Stimulated activated CD8-positive, alpha-beta memory T cell treated with anti-CD3 and anti-CD28 coated beads, Interleukin-7, amount 100 ng/mL, for 4 hours (primary cell): ENCODE data around the gene RADIL.
A peak's percentile ranks its signal among the peaks of the same experiment; 100 is the strongest.

Experiments used
- DNase-seq, 2 donors: peaks; one replicate each; pipeline ENCODE4 v3.0.0-alpha.2; 2020; ENCODE audit warnings: low read depth in 2 of 2

RADIL gene

DNA sequence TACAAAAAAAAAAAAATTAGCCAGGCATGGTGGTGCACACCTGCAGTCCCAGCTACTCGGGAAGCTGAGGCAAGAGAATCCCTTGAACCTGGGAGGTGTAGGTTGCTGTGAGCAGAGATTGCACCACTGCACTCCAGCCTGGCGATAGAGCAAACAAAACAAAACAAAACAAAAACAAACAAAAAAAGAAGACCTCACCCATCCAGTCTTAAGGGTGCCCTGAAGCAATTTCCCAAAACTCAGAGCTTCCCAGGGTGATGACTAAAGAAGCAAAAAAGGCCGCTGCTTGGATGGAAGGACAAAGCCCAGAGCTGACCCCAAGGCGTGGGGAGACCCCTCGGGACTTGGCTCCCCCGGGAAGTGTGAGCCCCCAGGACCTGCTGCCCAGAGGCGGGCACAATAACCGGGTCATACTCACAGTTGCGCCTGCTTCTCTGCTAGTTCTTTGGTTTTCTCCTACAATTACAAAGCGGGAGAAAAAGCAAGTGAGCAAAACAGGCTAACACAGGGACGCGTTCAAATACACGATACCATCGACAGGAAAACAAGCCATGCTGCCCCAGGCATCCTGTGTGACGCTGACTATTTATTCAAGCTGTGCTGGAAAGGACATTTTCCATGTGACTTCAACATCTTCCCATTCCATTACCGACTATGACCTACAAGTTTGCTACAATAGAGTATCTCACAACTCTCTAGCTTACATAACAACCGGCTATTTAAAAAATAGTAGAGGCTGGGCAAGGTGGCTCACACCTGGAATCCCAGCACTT is 51.6 kb downstream of the RADIL start:
- DNase-seq, result no peak

DNA sequence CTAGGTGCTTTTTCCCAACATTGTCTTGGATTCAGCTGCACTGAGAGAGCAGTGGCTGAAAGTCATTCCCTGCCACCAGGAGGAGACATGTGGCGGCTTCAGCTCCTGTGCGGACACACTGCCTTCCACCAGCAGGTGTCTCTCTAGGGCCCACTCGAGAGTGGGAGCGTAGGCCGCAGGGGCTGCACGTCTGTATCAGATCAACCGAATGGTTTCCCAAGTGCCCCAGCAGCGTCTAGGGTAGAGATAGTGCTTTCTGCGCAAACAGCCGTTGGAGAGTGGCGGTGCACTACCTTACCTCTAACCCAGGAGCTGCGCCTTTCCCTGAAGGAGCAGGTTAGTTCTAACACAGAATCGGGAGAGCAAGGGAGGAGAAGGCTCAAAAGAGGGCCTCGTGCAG is 53.3 kb downstream of the RADIL start:
- peak; percentile 23 to 34 for DNase-seq

DNA sequence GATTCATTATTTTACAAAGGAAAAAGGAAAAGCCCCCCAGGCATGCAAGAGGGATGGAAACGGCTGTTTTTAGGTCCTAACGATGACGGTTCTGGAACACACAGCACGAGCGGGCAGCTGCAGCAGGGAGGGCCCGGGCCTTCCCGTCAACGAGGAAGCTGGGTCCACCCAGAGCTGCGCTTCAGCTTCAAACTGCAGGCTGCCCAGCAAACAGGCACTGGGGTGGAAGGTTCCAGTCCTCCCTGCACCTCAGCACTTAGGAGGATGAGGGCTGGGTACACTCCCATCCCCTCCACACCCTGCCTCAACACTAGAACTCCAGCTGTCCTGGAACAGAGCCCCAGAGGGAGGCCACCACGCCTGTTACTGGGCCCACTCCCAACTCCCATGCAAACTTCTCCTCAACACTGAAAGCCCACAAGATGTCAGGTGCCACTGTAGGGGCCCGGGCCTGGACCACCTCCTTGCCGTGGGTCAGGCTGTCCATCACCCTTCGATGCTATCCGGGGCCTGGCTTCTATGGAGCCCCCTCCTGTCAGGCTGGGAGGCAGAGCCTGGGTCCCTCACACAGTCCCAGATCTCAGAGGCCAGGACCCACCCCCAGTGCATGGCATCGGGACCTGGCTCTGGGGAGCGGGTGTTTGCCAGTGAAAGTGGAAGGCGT is 54.7 kb downstream of the RADIL start:
- DNase-seq, result no peak

DNA sequence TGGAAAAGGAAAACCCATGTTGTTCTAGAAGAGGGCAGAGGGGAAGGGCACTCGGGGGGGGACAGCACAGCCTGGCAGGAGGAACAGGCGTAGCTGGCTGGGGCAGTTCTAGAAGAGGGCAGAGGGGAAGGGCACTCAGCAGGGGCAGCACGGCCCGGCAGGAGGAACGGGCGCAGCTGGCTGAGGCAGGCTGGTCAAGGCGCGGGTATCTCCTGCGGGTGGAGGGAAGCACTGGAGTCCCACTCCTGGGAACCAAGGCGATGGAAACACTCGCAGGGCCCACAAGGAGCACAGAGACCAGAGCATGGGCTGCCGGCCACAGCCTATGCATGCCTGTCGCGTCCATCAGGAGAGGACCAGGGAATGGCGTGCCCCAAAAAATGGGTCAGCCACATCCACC is 58.4 kb downstream of the RADIL start:
- no peak for DNase-seq

DNA sequence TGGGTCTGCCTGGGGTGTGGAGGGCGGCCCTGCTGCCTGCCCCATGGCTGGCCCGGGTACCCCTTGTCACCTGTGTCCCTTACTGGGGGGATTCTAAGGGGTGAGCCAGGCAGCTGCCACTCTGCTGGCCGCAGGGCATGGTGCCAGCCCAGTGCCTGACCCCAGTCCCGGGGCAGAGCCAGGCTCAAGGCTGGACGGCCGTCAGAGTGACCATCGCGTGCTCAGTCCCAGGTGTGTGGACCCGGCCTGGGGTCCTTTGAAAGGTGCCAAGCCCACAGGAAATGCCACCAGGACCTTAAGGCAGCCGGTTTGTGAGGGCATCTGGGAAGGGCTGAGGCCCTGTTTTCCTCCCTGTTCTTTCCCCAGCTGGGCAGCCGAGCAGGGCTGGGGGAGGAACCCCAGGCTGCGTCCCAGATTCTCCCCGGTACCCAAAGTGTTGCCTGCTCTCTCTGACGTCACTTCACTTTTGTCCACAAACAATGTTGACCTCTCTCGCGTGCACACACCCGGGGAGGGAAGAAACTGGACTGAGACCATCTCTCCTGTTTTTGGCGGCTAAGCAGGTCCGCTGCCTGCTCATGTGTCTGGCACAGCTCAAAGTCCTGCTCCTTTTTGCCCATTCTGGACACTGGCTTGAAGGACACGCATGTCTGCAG is 59.3 kb downstream of the RADIL start:
- DNase-seq, result no peak

DNA sequence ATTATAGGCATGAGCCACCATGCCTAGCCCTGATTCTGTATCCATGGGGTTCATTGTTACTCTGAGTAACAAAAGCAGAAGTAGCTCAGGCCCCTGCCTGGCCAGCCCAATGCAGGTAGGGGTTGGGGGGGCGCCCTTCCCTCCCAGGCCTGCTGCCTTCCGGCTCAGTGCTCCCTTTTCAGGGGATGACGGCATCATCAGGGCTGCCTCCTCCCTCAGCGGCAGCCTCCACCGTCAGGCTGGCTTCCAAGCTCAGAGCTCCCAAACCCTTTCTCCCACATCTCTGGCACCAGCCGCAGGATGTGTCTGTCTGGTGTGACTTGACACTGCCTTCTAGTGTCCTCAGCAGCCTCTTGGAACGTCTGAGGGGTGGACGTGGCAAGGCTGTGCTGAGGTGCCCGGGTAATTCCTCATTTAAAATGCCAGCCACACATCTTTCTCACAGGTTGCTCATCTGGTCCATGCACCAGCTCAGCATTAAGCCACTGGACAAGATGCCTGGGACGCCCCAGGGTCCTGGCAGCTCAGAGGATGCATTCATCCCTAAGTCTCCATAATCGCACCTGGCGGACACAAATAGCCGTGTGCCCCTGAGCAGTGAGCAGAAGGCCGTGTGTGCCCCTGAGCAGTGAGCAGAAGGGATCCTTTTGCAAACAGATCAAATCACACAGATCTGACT is 59.9 kb downstream of the RADIL start:
- DNase-seq, result no peak

DNA sequence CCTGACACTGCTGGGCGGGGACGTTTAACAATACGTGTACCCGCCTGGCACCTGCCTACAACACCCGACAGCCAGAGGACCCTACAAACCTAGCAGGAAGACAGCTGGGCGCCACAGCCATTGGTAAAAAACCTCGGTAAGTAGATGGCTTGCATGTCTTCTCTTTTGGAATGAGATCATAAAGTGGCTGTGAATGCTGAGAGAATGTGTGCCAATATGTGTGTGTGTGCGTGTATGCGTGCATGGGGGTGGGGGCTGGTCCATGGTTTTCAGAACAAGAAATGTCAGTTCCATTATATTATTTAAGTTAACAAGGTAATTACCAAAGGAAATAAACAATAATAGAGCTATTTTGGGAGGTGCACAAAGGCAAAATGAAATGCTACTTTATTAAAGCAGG is 60.8 kb downstream of the RADIL start:
- DNase-seq, result no peak

DNA sequence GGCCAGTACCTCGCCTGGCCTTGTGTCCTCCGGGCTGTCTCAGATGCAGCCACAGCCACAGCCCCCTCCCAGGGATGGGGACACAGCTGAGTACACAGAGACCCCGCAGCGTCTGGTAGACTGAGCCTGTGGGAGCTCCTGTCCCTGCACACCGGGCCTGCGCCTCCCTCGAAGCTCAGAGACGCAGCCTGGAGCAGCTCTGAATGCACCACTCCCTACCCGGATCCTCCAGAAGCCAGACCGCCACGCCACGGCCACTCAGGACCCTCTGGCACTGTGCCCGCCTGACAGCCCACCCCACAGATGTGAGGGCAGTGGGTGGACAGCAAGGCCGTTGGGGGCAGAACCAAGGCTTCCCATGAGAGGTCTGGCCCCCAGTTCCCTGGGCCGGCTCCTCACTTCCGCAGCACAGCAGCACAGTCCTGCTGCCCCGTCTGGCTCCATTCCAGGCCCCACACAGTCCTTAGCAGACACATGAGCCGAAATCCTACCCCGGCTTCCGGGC is 62.5 kb downstream of the RADIL start:
- DNase-seq, result no peak

DNA sequence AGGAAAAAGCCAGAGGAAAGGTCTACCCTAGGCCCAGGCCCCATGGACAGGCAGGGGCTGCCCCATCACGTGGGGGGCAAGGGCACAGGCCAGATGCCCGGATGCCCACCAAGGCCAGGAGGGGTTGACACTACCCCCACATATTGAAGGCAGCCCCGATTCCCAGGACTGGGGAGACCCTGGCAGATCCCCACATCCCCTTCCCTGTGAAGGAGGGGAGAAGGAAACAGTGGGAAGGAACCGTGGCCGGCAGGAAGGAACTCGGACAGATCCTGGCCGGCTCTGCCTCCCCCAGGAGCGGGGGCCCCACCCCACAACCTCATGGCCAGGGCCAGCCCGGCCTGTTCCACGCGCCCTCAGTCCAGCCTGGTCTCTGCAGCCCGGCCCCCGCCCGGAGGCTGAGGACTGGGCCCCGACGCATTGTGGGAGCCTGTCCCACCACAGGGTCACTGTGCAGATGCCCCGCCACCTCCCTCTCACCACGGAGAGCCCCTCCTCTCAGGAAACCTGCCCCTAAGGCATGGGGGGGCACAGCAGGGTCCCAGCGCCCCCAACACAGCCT is 63.0 kb downstream of the RADIL start:
- no peak for DNase-seq

DNA sequence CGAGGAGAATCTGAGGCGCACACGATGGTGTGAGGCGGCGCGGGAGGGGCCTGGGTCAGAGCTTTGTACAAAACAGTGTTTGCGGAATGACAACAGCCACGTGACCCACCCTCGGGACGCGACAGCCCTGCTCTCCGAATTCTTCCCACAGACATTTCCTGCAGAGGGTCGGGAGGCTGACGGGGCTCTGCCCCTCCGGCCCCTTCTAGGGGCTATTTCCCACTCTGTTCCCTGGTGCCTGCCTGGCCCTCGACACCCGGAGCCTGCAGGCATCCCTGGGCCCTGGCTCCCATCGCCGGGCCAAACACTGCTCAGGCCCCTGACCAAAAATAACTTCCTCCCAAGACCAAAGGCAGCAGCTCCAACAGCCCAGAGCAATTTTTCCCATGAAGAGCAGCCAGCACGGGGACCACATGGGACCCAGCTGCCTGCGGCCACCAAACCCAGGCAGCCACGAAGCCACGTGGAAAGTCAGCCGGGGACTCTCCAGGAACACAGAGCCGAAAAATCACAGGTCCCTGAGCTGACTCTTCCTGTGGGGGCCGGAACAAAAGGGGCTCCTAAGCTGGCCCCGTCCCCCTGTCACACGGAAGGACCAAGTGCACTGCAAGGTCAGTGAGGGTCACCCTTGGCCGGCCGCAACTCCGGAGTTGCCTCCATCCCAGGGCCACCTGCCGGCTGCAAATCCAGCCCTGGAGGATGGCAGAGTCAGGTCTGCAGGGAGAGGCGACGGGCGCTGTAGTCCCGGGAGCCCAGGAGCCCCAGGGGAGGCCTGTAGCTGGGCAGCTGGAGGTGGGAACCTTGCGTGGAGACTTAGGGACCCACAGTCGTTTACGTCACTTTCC is 63.7 kb downstream of the RADIL start:
- no peak for DNase-seq

DNA sequence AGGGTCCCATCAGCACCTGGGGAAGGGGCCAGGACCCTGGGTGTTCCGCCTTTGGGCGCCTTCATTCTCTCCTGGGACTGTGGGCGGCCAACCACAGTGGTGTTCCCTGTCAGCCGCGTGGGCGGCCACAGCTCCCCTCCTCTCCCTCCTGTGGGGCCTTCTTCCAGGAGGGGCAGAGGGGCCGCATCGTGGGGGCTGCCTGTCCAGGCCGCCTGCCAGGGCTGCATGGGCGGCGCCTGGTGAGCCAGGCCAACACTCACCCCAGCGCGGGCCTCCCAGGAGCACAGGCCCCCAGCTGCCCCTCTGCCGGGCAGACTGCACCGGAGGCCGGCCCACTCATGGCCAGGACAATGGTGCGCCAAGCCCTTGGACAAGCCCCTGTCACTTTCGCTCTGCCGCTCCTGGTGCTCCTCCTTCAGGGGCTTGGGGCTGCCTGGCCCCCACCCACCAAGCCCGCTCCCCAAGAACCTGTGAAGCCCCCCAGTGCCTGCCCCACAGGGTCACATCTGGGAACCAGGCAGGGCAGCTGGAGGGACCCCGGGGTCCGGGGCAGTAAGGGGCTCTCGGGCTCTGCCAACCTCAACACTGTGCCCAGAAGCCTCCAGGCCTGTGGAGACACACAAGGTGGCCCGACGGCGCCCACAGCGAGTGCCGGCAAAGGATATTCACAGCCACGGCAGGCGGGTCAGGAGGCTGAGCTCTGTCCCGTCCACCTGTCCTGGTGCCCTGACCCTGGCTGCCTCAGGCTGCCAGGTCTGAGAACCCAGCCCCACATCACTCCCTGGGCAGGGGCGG is 65.3 kb downstream of the RADIL start:
- no peak for DNase-seq

DNA sequence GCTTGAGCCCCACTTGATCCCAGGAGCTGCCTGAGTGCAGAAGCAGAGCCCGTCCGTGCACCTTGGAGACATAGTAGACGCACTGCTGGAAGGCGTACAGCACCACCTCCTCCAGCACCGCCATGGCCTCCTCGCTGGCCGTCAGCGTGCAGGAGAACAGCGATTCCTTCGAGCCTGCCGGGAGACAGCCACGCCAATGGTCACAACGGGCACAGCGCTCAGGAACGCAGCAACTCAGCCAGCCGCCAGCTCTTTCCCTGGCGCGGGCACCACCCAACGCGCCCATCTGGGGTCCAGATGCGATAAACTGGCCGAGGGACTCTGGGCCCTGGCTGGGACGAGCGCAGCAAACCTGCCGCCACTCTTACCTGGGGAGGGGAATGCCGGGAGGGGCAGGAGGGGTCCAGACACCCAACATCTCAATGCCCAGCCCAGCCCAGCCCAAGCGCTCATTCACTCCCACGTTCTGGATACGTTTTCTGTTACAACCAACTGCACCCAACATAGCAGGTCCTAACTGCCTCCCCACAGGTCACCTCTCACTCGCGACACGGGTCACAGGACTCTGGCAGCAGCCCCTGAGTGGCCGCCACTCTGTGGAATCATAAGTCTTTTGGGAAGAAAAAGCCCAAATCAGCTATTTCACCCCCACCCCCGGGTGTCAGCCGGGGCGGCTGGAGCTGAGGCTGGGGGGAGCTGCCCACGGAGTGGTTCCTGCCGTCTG is 66.2 kb downstream of the RADIL start:
- DNase-seq, result no peak

DNA sequence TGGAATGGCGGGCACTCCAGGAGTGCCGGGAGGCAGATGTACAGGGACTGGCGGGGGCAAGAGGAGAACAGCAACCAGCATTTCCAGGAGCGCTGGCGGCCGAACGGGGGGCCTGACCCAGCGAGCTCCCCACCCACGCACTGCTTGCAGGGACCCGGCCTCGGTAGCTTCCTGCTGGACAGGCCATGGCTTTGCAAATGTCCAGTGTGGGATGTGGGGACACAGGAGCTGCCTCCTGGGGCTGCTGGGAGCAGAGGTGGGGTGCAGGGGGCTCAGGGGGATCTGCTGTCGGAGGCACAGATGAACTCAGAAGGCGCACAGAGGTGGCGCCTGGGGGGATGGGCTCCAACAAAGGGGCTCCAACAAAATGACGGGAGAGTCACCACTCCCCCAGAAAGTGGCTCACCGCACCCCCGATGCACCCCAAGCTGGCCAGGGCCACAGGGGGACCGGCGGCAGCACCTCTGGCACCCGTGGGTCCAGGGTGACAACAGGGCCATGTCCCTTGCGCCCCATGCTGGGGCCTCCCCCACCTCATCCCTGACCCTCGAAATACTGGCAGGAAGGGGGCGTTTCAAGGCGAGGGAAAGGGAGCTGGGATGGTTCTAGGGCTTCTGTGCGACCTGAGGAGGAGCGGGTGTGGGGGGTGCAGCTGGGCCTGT is 67.0 kb downstream of the RADIL start:
- DNase-seq, result no peak

DNA sequence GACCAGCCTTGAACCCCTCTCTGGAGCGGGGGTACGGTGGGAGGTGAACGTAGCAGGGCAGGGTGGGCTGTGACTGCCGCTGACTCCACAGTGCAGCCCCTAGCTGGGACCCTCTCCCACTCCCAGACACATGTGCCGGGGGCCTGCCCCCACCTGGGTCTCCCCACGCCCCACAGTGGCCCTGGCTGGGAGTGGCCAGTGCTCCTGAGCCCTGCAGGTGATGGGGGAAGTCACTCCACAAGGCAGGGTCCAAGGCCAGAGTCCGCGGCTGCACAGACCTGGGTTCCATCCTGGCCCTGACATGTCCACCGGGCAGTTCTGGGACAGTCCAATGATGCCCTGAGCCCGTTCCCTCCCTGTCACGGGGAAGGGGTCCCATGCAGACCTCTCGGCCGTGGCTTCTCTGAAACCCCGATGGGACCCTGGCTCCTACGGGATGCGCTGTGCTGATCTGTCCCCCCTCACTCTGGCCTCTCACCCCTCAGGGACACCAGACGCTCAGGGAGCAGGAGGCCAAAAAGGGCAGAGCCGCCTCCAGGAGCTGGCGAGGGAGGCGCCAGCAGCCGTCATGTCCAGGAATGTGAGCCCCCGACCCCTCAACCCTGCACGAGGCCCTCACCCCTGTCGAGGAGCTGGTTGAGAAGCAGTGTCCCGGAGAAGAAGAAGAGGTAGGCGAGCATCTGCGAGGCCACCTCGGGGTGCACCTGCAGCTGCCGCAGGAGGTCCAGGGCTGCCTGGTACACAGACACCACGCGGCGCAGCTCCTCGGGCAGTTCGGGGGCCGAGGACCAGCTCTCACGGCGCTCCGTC is 67.7 kb downstream of the RADIL start:
- no peak for DNase-seq

DNA sequence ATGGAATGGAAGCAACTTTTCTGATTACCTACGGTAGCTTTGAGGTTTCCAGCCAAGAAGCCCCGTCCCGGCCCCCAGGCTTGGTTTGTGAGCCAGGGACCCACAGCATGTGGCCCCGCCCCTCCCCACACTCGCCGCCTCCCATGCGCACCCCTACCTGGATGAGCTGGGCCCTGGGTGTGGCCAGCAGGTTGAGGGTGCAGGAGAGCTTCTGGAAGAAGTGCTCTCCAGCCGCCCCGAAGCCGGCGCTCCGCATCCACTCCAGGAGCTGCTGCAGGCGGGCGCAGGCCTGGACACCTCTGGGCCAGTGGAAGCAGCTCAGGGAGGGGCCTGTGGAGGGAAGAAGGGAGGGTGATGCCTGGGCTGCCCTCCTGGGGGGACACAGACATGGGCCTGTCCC is 68.4 kb downstream of the RADIL start:
- DNase-seq, result no peak

DNA sequence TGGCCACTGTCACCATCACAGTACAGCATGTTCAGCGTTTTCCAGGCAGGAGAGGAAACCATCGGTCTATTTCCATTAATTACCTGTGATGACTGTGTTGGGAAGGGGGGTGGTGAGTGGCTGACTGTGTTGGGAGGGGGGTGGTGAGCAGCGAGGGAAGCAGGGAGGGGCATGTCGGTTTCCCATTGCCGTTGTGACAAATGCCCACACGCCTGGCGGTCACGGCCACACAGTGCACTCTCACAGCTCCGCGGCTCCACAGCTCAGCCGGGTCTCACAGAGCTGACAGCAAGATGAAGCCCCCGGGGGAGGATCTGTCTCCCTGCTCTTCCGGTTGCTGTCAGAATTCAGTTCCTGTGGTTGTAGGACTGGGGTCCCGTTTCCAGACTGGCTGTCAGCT is 69.1 kb downstream of the RADIL start:
- DNase-seq, result no peak

DNA sequence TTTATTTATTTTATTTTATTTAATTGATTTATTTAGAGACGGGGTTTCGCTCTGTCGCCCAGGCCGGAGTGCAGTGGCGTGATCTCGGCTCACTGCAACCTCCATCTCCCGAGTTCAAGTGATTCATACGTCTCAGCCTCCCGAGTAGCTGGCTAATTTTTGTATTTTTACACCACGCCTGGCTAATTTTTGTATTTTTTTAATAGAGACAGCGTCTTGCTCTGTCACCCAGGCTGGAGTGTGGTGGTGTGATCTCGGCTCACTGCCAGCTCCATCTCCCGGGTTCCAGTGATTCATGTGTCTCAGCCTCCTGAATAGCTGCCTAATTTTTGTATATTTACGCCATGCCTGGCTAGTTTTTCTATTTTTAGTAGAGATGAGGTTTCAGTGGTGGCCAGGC is 73.8 kb downstream of the RADIL start:
- DNase-seq, result no peak

DNA sequence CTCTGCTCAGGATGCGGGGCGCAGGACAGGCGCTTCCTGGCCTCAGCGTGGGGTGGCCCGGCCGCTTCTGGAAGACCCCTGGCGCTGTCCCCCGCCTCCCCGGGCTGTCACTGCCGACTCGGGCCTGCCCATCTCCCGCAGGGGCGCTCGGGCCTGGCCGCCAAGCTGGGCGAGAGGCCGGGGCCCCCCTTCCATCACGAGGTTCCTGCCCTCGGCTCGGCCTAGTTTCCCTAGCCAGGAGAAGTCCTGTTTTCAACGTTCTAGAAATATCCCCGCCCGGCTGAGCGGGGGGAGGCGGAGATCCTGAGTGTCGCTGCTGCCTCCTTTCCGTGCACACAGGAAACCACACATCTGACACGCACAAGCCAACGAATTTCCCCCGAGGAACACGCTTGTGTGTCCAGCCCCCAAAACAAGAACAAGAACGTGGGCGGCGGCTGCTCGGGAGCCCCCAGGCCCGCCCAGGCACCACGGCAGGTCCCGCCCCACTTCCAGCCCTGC is 74.4 kb downstream of the RADIL start:
- peak in 1 of 2 donors; percentile 33 for DNase-seq
